ENCODE results near the gene PLCL1. TPM values are rescaled to one million over a fixed set of nuclear protein-coding genes. Genes with fewer than 3 reads are reported as not detected.

Gene PLCL1
- total RNA-seq, 2 donors from 2014 or later: 6.7 to 6.8 TPM

DNA sequence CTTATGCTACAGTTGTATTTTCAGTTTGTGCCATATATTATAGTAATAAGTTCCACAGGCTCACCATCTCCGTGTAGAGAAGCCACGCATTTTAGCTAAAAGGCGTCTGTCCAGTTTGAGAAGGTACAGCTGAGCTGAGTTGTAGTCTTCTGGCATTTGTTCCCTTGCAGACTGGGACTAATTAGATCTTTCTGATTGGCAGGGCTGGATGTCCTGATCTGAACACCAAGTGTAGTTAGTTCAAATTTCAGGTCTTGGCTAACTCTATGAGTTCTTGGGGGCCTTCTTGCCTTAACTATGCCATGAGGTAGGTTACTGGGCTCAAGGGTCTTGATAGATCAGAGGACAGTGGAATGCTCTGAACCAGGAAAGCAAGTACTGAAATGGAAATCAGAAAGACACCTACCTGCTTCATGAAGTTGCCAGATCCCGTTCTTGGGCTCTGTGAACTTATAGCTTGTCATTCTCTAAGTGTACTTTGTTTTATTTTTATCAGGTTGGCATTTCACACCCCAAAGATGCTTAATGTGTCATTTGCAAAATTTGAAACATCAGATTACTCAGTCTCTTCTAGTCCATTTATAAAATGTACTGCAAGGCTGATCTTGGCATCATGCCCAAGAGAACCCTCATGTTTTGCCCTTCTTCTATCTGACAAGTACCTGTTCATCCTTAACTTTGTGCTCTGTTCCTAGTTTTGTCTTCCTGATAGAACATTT, 93.7 kb downstream of the PLCL1 start:
- H3K4me3 ChIP-seq: no peak overlapping the region
- H3K27me3 ChIP-seq (replicated peaks; ENCODE audit: insufficient read depth): no peaks in the 10 kb centered on the region
- 75% methylated on average over 4 of the region's 4 CpGs for WGBS
- no peaks in the 10 kb centered on the region for H3K9me3 ChIP-seq
- TF ChIP-seq POLR2AphosphoS5 (IDR thresholded peaks at IDR 0.05) (no peak), CTCF (IDR thresholded peaks at IDR 0.05) (no peak), POLR2A (IDR thresholded peaks at IDR 0.05) (no peak)
- no peak for DNase-seq (ENCODE audit: low spot score)
- no peaks in the 10 kb centered on the region for H3K36me3 ChIP-seq
- H3K4me1 ChIP-seq (replicated peaks): no peaks in the 10 kb centered on the region
- intact Hi-C loops (cut with DNase I): no loop called here
- H3K27ac ChIP-seq: no peak overlapping the region

GRCh38 chr2:197904446-197904845, 100.1 kb downstream of the PLCL1 start:
- intact Hi-C loops (cut with DNase I): no loop called here
- Histone ChIP-seq H3K27ac (no peak overlapping the region), H3K36me3 (no peaks in the 10 kb centered on the region), H3K4me3 (no peak overlapping the region), H3K9me3 (no peaks in the 10 kb centered on the region), H3K27me3 (replicated peaks; ENCODE audit: insufficient read depth) (no peaks in the 10 kb centered on the region), H3K4me1 (replicated peaks) (no peaks in the 10 kb centered on the region)
- DNase-seq (ENCODE audit: low spot score): no peak
- TF ChIP-seq POLR2A (IDR thresholded peaks at IDR 0.05): no peak
- TF ChIP-seq CTCF (IDR thresholded peaks at IDR 0.05): no peak
- TF ChIP-seq POLR2AphosphoS5 (IDR thresholded peaks at IDR 0.05): no peak
- WGBS: 63% methylated on average over 2 of the region's 2 CpGs

DNA sequence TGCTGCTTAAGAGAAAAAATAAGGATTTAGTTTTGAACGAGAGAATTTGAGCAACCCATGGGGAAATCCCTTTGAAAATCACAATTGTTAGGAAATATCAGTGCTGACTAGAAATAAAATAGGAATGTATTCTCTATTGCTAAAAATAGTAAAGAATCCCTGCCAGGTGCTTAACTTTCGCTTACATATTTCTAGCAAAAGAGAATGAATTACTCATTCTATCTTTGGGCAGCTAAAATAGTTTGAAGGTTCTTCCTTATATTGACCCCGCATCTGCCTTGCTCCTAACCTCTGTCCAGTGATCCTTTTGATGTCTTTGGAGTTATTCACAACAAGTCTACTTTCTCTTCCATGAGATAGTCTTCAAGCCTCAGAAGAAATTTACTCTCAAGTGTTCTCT, 103.8 kb downstream of the PLCL1 start:
- Histone ChIP-seq H3K4me3 (no peak overlapping the region), H3K9me3 (no peaks in the 10 kb centered on the region), H3K36me3 (no peaks in the 10 kb centered on the region), H3K27ac (no peak overlapping the region), H3K27me3 (replicated peaks; ENCODE audit: insufficient read depth) (no peaks in the 10 kb centered on the region), H3K4me1 (replicated peaks) (no peaks in the 10 kb centered on the region)
- 90% methylated on average over 3 of the region's 3 CpGs for WGBS
- TF ChIP-seq CTCF (IDR thresholded peaks at IDR 0.05): no peak
- TF ChIP-seq POLR2A (IDR thresholded peaks at IDR 0.05): no peak
- no peak for DNase-seq (ENCODE audit: low spot score)
- intact Hi-C loops (cut with DNase I): no loop called here

DNA sequence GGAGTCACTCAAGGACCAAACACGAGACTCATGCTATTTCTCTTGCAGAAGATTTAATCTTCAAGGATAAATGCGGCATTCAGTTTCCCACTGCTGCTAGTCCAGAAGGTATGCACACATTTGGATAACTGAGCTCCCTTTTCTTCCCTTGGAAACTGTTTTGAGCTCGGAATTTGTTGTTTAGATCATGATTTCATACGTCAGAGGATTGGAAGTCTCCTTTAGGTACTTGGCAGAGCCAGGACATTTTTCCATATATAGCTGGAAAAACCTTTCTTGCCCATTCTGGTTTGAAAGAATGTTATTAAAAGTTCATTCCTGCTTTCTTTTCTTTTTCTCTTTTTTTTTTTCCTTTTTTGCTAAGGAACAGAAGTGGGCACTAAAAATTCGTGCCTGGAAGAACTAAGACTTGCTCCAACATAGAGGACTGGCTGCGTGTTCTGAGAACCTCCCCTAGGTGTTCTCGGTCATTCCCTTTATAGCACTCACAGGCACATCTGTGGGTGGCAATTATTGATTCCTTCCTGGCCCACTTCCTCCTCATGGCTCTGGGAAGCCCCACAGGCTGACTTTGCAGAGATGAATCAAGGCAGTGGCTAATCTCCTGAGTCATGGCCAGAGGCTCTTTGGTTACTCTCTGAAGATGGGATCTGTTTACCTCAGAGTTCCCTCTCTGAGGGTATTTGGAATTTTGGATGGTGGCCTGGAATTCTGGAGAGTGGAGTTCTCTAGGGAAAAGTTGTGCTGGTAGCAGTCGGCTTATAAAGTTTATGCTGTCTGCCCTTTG, 104.8 kb downstream of the PLCL1 start:
- 63% methylated on average over 8 of the region's 8 CpGs for WGBS
- DNase-seq (ENCODE audit: low spot score): no peak
- Histone ChIP-seq H3K4me1 (replicated peaks) (no peaks in the 10 kb centered on the region), H3K27ac (no peak overlapping the region), H3K36me3 (no peaks in the 10 kb centered on the region), H3K9me3 (no peaks in the 10 kb centered on the region), H3K27me3 (replicated peaks; ENCODE audit: insufficient read depth) (no peaks in the 10 kb centered on the region), H3K4me3 (no peak overlapping the region)
- TF ChIP-seq CTCF (IDR thresholded peaks at IDR 0.05) (no peak), POLR2AphosphoS5 (IDR thresholded peaks at IDR 0.05) (no peak), POLR2A (IDR thresholded peaks at IDR 0.05) (no peak)
- intact Hi-C loops (cut with DNase I): no loop called here

DNA sequence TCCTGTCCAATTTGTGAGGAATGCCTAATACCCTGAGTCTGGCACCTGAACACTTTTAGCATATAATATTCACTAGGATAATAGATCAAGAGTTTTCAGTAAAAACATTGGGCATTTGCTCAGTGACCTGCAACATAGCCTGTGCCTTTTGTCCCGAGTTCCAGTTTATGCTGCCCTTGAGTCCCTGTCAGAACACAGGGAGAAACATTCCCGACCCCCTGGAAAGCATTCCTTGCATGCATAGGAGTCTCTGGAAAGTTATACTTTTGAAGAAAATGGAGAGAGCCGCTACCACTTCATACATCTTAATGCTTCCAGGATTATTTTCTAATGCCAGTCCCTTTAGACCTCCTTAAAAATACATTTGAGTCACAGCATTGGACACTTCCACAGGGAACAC, 107.3 kb downstream of the PLCL1 start:
- WGBS: 84% methylated on average over 3 of the region's 3 CpGs
- H3K27me3 ChIP-seq (replicated peaks; ENCODE audit: insufficient read depth): no peaks in the 10 kb centered on the region
- DNase-seq (ENCODE audit: low spot score): no peak
- TF ChIP-seq CTCF (IDR thresholded peaks at IDR 0.05) (no peak), POLR2AphosphoS5 (IDR thresholded peaks at IDR 0.05) (no peak), POLR2A (IDR thresholded peaks at IDR 0.05) (no peak)
- no peak overlapping the region for H3K27ac ChIP-seq
- no peaks in the 10 kb centered on the region for H3K9me3 ChIP-seq
- H3K4me1 ChIP-seq (replicated peaks): no peaks in the 10 kb centered on the region
- no peak overlapping the region for H3K4me3 ChIP-seq
- intact Hi-C loops (cut with DNase I): no loop called here
- no peaks in the 10 kb centered on the region for H3K36me3 ChIP-seq

All from prostate gland (tissue), 2 donors.